Fibroblast of lung (primary cell): ENCODE measurements around the gene INPP5A.

Experiments
- EZH2 ChIP-seq: IDR thresholded peaks from 2 replicates; pipeline ENCODE4 v1.5.1; 2012; ENCODE audit warnings: low read length, control low read depth, mild to moderate bottlenecking; ENCODE audit errors: missing control alignments
- TF ChIP-seq, protein P1 (sequence below), 2 donors: IDR thresholded peaks in 1 of 2; conservative IDR thresholded peaks in 1 of 2; 1 replicate in 1 of 2; 2 replicates in 1 of 2; pipeline ENCODE4 v1.5.1; 2011 to 2012; ENCODE audit warnings: low read length in 2 of 2, control low read depth in 1 of 2, inconsistent platforms in 1 of 2, low read depth in 1 of 2, mild to moderate bottlenecking in 1 of 2

DNA sequence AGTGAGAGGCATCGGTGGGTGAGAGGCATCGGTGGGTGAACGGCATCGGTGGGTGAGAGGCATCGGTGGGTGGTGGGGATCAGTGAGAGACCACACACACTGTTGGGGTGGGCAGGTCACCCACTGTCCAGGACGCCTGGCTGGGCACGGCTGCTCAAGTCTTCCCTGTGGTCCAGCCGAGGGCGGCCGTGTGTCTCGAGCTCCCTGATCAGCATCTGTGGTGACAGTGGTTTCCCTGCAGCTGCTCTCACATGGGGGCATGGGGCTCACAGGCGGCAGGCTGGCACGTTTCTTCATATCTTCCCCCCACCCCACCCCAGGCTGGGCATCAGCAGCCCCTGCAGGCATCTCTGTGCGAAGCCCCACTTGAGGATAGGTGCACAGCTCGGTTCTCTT lies 170.2 kb downstream of the INPP5A start:
- TF ChIP-seq, protein P1, sequence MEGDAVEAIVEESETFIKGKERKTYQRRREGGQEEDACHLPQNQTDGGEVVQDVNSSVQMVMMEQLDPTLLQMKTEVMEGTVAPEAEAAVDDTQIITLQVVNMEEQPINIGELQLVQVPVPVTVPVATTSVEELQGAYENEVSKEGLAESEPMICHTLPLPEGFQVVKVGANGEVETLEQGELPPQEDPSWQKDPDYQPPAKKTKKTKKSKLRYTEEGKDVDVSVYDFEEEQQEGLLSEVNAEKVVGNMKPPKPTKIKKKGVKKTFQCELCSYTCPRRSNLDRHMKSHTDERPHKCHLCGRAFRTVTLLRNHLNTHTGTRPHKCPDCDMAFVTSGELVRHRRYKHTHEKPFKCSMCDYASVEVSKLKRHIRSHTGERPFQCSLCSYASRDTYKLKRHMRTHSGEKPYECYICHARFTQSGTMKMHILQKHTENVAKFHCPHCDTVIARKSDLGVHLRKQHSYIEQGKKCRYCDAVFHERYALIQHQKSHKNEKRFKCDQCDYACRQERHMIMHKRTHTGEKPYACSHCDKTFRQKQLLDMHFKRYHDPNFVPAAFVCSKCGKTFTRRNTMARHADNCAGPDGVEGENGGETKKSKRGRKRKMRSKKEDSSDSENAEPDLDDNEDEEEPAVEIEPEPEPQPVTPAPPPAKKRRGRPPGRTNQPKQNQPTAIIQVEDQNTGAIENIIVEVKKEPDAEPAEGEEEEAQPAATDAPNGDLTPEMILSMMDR (conservative IDR thresholded peaks at IDR 0.05 in 1 of 2, IDR thresholded peaks at IDR 0.05 in 1 of 2; ENCODE audit: low read depth in 1 of 2, low read length in 2 of 2), result no peak
- no peak for TF ChIP-seq EZH2
